Measurements from ENCODE around the gene C21orf58.
A peak's percentile ranks its signal among the peaks of the same experiment; 100 is the strongest.
"Not testable (repeated sequence)": the region's sequence is repeated elsewhere in the genome, so short reads cannot be mapped to it uniquely, and the experiment has no call there.

Gene C21orf58

DNA sequence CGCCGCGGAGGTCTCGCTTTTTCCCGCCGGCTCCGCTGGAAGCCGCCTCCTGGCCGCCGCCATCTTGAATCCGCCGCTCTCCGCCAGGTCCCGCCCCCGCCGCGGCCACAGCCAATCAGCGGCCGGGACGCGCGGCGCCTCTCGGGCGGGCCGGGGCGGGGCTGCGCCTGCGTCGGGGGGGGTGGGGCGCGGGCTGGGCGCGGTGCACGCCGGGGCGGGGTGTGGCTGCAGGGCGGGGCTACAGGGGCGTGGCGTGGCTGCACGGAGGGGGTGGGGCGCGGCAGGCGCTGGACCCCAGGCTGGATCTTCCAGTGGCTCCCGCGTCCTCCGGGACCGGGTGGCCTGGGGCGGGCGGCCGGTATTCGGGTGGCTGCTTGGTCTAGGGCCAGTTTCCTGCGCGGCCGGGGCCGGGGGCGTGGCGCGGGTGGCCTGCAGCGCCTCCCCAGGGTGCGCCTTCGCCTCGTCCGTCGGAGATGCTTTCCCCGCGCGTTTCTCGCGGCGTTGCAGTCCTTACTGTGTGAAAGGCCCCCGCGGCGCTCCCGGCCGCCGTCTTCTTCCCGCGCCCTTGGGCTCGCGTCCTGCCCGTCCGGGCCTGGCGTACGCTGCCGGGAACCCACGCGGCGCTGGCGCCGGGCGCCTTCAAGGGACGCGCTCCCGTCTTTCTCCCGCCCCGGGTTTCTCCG lies 861 bp upstream of the C21orf58 start:
- peak; percentile 95 for DNase-seq (ENCODE audit: low spot score)

DNA sequence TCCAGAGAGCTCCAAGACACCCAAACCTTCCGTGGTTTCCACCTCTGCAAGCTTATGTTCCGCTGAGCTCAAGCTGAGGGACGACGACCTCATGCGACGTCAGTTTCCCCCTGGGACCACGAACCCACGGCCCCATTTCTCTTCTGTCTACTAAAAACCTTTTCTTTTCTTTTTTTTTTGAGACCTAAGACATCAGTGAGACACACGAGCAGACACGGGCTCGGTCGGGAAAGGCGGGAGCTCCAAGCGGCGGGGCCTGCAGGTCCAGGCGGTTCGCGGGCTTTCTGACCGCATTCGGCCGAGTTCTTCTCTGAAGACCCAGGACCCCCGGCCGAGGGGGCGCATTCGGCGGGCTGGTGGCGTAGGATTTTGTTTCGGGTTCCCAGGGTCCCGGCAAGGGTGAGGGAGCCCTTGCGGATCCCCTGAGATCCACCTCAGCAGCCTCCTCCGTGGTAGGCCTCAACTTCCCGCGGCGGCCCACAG lies 402 bp downstream of the C21orf58 start:
- DNase-seq (ENCODE audit: low spot score) = no peak

DNA sequence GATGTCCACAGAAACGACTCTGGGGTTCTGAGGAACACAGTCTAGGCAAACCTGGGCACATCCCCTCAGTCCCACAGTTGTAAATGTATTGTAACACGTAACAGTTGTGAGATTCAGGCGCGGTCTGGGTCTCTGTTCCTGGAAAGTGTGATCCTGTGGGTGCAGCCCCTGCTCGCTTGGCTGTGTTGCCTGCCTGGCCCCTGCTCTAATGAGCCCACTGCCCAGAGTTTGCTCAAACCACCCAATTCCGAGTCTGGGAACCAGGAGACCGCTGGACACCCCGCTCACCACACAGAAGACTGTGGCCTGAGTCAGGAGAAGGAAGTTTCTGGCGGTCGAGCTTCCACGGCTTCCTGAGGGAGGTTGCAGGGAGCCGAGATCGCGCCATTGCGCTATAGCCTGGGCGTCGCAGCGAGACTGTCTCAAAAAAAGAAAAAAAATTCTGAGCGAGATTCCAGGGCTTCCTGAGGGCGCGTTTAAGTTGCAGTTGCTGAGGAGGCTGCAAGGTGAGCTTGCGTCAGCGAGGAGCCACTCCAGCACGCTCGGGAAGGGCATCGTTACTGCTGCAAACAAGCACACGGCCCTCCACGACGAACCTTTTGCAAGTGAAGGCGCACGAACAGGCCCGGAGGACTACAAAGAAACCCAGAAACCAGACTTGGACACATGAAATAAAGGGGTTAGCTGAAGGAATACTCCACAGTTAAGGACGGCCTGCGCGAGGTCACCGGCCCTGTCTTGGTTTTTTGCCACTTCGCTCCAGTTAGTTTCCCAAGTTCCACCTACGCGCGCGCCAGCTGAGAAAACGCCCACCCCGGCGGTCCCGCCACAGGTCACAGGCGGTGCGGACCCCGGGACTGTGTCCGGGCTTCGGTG lies 1.1 kb downstream of the C21orf58 start:
- DNase-seq (ENCODE audit: low spot score) = no peak

DNA sequence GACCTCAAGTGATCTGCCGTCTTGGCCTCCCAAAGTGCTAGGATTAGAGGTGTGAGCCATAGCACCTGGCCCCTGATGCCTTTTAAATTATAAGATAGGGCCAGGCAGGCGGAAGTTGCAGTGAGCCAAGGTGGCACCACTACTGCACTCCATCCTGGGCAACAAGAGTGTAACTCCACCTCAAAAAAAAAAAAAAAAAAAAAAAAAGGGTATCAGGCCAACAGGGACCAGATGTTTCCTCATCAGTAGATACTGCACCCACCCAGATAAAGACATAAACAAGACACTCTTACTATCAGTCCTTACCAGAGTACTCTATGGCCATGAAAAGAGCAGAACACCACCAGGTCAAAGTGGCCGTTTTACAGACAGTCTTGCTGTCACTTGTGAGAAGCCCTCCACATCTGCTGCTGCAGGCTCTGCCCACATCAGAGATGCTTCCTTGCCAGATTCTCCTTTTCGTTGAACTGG lies 3.3 kb downstream of the C21orf58 start:
- no peak for DNase-seq (ENCODE audit: low spot score)

DNA sequence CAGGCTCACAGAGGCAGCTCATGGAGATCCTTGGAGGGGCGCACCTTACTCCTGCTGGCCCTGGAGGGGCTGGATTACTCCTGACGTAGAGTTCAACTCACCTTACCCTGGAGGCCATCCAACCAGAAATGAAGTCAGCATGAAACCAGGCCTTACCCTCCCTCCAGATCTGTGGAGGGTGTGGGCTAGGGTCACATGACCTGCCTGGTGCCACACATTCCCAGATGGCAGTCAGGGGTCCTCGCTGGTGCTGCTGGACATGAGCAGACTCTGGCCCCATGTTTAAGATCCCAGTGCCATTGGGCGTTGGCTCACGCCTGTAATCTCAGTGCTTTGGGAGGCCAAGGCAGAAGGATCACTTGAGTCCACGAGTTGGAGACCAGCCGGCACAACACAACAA lies 4.5 kb downstream of the C21orf58 start:
- DNase-seq (ENCODE audit: low spot score) = no peak

DNA sequence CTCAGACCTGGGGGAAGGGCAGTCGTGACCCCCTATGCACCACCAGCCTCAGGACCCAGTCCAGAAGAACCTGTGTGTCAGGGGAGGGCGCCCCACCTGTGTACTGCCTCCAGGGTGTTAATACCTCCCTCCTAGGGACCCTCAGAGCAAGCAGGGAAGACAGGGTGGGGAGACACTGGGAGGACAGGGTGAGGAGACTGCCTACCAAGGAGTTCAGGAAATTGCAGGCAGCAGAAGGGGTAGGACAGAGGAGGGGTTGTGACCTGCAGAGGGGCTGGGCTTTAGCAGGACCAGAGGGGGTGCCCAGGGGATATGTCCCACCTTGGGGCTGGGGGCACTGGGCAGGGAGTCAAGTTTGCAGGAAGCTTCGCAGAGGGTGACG lies 5.2 kb downstream of the C21orf58 start:
- DNase-seq (ENCODE audit: low spot score) = no peak

DNA sequence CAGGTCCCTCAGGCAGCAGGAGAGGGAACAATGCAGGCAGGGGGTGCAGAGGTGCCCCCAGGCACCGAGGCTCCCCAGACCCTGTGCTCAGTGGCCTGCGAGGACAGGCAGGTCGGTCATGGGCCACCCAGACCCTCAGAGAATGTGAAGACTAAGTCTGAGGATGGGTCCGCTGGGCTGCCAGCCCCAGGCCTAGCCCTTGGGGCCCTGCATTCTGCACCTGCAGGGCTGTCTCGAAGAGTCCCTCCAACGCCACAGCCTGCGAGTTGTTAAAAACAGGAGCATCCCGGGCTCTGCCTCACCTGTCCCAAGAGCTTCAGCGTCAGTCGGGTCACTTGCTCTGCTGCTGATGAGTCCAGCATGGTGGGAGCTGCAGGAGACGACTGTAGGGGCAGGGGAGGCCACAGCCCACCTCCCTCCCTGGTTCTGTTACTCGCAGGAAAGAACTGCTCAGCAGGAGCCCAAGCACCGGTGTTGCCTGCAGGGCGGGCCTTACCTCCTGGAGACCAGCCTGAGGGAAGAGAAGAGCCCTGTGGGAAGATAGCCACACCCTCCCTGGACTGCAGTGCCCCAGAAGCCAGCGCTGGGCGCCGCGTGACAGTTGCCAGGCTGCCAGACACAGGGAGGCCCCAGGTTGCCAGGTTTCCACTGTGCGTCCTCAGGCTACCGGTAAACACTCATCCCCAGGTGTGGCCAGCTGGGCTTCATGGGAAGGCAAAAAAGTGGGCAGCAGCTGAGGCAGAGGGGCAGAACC lies 5.8 kb downstream of the C21orf58 start:
- DNase-seq (ENCODE audit: low spot score) = peak; percentile 69

DNA sequence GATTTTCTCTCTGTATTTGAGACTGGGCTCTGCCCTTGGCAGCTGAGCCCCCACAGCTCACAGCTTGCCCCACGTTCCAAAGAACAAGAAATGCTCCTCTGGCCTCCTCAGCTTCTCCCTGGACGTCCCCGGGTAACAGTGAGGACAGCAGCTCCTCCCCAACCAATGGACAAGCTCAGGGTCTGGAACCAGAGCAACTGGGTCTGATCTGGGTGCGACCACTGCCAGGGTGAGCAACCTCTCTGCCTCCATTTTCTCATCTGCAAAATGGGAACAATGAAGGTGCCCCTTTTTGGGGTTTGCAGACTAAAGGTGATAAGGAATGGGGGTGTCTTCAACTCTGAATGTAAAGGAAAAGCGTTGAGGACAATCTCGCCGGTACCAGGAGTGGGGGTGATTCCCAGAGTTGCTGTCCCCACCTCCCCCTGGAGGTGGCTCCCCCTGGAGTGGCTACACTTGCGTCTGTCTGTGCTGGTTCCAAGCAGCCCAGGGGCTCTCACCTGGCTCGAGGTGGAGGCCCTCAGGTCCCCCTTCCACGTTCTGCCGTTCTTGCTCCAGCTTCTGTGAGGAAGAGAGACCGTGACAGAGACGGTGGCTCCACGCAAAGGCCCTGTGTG lies 6.9 kb downstream of the C21orf58 start:
- DNase-seq (ENCODE audit: low spot score) = no peak

DNA sequence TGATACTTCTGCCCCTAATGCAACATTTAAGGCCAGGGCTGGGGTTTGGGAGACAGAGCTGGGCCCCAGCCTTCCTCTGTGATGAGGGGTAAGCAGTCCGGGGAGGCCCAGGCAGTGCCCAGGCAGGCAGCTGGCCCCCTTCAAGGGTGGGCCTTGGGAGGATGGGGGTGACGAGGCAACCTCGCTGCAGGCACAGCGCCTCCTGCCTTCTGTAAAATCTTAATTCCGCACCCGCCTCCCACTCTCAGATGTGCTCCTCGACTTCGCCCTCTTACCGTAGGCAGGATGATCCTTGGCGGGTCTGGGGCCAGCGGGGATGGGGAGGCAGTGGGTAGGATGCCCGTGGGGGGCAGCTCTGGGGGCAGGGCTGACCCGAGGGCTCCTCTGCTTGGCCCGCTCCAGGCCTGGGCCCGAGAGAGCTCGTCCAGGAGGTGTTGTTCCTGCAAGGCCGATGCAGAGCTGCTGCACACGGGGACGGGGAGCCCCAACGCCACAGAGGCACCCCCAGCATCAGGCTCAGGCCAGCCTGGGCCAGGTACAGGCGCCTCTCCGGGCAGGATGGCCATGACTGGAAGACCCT lies 9.1 kb downstream of the C21orf58 start:
- no peak for DNase-seq (ENCODE audit: low spot score)

DNA sequence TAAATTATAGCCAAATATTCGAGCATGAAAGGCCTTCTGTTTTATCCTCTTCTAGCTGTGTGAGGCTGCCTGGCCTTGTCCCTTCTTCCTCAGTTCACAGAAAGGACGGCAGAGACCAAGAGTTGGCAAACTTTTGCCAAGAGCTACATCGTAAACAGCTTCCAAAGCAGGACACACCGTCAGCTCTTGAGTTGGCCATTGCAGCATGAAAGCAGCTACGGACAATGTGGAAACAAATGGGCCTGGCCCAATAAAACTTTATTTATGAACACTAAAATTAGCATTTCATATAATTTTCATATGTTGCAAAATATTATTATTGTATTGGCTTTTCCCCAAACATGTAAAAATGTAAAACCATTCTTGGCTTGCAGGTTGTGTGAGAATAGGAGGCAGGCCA lies 10.7 kb downstream of the C21orf58 start:
- DNase-seq (ENCODE audit: low spot score) = no peak

DNA sequence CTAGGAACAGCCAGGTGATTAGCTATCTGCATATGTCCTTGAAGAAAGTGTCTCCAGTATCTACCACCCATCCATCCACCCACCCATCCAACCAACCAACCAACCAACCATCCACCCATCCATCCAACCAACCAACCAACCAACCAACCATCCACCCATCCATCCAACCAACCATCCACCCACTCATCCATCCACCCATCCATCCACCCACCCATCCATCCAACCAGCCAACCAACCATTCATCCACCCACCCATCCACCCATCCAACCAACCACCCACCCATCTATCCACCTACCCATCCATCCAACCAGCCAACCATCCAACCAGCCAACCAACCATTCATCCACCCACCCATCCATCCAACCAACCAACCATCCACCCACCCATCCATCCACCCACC lies 12.1 kb downstream of the C21orf58 start:
- no peak for DNase-seq (ENCODE audit: low spot score)

DNA sequence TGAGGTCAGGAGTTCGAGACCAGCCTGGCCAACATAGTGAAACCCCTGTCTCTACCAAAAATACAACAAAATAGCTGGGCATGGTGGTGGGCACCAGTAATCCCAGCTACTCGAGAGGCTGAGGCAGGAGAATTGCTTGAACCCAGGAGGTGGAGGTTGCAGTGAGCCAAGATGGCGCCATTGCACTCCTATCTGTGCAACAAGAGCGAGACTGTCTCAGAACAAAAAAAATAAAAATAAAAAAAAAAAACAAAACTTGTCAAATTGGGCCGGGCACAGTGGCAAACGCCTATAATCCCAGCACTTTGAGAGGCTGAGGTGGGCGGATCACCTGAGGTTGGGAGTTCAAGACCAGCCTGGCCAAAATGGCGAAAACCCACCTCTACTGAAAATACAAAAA lies 13.4 kb downstream of the C21orf58 start:
- DNase-seq (ENCODE audit: low spot score) = not testable (repeated sequence)

DNA sequence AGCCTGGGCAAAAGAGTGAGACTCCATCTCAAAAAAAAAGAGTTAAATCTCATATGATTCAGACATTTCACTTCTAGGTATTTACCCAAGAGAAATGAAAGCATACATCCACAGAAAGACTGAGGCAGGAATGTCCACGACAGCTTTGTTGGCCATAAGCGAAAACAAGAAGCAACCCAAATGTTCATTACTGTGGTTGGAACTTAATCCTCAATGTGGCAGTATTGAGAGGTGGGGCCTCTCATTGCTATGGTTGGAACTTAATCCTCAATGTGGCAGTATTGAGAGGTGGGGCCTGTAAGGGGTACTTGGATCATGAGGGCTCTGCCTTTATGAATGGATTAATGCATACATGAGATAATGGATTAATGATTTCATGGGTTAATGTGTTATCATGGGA lies 15.2 kb downstream of the C21orf58 start:
- no peak for DNase-seq (ENCODE audit: low spot score)

DNA sequence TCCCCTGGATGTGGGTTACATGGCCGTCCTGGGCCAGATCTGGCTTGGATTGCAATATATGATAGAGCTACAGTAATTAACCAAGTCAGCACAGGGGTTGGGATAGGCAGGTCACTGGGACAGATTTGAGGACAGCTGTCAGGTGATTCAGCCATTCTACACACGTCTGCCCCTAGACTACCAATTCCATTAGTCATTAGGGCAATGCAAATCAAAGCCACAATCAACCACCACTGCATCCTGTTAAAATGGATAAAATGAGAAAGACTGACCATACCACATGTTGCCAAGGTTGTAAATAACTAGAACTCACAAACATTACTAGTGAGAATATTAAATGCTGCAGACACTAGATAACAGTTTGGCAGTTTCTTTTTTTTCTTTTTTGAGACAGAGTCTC lies 16.0 kb downstream of the C21orf58 start:
- no peak for DNase-seq (ENCODE audit: low spot score)

DNA sequence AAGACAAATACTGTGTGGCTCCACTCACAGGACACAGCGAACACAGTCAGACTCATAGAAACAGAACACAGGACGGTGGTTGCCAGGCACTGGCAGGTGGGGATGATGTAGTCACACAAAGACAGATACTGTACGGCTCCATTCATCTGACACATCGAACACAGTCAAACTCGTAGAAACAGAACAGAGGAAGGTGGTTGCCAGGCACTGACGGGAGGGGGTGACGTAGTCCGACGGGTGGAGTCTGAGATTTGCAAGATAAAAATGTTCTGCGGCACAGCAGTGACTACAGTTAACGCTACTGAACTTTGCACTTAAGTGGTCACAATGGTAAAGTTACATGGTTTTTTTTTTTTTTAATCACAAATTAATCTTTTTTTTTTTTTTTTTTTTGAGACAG lies 18.7 kb downstream of the C21orf58 start:
- DNase-seq (ENCODE audit: low spot score) = no peak

DNA sequence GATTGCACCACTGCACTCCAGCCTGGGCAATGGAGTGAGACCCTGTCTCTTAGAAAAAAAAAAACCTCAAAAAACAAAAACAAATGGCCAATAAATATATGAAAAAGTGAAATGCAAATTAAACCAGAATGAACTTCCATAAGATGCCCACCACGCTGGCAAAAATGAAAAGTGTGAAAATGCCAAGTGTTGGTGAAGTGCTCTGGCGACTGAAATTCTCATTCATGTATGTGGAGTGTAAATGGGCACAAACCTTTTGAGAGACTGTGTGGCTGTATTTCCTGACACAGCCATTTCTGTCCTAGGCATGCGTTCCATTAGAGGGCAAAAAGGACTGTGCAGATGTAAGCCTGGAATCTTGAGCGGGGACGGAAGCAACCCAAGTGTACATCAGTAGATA lies 19.2 kb downstream of the C21orf58 start:
- no peak for DNase-seq (ENCODE audit: low spot score)

DNA sequence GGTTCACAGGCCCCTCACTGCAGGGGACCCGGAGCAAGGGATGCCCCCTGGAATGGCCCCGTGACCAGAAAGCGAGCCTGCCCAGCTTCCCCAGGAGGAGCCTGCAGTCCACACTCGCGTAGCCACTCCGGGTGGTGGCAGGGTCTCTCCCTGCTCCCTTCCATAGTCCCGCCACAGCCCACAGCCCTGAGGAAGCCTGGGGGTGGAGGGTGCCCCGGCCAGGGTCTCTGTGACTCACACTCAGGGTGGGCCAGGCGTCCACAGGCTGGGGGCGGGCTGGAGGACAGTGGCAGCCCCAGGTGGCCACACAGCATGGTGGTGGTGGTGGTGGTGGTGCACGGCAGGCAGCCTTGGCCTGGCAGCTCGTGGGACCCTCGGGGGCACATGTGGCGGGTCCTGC lies 21.9 kb downstream of the C21orf58 start:
- DNase-seq (ENCODE audit: low spot score) = no peak

DNA sequence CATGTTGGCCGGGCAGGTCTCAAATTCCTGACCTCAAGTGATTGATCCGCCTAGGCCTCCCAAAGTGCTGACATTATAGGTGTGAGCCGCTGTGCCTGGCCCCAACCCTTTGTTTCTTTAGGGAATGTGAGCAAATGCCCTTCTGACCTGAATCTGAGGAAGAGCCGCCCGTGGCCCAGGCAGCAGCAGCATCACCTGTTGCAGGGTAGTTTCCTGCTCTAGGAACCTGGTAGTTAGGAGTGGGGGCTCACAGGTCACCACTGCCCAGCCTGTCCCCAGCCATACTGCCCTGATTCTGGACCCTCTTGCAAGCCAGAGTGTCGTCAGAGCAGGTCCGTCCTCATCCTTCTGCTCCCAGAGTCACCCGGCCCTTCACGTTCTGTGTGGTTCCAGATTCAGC lies 24.5 kb downstream of the C21orf58 start:
- no peak for DNase-seq (ENCODE audit: low spot score)

DNA sequence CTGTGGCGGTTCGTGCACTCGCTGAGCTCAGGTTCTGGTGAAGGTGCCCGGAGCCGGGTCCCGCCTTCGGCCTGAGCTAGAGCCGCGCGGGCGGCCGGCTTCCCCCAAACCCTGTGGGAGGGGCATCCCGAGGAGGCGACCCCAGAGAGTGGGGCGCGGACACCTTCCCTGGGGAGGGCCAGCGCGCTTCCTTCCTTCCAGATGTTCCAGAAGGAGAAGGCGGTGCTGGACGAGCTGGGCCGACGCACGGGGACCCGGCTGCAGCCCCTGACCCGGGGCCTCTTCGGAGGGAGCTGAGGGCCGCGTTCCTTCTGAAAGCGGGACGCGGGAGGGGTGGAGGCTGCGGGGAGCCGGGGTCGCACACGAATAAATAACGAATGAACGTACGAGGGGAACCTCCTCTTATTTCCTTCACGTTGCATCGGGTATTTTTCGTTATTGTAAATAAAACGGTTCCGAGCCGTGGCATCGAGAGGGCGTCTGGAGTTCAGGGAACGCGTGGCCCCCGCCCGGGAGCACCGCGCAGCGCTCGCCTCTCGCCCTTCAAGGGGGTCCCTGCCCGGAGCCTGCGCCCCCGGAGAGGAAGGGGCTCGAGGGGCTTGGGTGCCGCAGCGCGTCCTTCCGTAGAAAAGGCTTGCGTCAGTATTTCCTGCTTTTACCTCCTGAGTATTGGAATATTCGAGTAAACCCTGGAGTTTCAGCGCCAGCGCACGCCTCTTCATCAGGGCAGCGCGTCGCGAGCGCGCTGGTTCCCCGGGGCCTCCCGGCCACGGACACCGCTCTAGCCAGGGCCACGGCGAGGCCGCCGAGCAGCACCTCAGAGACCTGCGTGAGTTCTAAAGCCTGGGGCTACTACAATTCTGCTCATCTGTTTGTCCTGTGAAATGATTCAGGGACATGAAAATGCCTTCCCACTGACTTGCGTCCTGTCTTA lies 26.1 kb downstream of the C21orf58 start:
- DNase-seq (ENCODE audit: low spot score) = peak; percentile 54

DNA sequence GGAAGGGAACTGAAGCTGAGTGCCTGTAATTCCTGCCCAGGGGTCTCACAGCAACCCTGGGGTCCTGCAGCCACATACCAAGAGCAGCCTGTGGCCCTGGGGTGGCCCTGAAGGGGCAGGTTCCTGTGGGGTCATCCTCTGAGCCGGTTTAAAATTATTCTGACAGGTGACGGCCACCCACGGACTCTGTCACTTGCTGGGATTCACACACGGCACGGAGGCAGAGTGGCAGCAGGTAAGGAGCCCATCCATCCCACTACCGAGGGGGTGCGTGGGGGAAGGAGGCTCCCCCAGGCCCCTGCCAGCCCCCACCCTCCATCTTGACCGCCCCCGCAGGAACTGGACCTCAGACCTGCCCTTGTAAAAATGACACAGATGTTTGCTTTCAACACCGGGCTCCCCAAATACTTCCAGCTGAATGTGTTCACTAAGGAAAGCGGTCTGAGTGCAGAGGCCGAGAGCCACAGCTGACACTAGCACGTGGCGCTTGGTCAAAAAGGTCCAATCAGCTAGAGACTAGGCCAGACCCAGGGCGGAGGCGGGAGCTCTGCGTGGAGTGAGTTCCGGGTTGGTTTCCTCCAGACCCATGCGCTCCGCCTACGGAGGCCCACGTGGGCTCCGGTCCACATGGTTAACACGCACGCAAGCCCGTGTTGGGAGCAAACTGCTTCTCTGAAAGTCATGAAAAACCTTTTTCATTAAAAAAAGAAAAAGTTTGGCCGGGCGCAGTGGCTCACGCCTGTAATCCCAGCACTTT lies 27.5 kb downstream of the C21orf58 start:
- DNase-seq (ENCODE audit: low spot score) = peak; percentile 56

All from iPS-NIHi11 (cell line).